ENCODE data around the gene POP4.

Gene POP4

DNA sequence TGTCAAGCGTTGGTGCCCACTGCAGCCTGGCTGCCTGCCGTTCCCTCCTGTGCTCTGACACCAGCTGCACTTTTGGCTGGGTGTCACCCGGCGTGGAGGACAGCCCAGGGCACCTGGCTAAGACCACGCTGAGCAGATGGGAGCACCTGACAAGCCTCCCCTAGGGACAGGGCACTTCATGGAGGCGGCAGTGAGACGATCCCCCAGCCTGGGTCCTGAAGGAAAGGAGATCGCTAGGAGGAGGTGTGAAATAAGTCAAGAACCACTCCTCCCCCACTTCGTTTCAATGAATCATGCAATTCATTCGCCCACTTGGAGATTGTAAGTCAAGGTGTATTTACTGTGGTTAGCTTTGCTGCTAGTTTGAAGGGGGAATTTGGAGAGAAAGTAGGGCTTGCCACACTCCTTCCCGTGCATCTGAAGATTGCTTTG, 41.5 kb upstream of the POP4 start:
- no peak for TF ChIP-seq ZFX (IDR thresholded peaks at IDR 0.05)
- TF ChIP-seq, protein P1, sequence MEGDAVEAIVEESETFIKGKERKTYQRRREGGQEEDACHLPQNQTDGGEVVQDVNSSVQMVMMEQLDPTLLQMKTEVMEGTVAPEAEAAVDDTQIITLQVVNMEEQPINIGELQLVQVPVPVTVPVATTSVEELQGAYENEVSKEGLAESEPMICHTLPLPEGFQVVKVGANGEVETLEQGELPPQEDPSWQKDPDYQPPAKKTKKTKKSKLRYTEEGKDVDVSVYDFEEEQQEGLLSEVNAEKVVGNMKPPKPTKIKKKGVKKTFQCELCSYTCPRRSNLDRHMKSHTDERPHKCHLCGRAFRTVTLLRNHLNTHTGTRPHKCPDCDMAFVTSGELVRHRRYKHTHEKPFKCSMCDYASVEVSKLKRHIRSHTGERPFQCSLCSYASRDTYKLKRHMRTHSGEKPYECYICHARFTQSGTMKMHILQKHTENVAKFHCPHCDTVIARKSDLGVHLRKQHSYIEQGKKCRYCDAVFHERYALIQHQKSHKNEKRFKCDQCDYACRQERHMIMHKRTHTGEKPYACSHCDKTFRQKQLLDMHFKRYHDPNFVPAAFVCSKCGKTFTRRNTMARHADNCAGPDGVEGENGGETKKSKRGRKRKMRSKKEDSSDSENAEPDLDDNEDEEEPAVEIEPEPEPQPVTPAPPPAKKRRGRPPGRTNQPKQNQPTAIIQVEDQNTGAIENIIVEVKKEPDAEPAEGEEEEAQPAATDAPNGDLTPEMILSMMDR (conservative IDR thresholded peaks at IDR 0.05): no peak
- no peak overlapping the region for H3K27ac ChIP-seq

- H3K27ac ChIP-seq: no peak overlapping the region
- TF ChIP-seq ZFX (IDR thresholded peaks at IDR 0.05): no peak
- TF ChIP-seq, protein P1 (conservative IDR thresholded peaks at IDR 0.05): no peak
Observed at GRCh38 chr19:29565171-29565570, 40.9 kb upstream of the POP4 start.

DNA sequence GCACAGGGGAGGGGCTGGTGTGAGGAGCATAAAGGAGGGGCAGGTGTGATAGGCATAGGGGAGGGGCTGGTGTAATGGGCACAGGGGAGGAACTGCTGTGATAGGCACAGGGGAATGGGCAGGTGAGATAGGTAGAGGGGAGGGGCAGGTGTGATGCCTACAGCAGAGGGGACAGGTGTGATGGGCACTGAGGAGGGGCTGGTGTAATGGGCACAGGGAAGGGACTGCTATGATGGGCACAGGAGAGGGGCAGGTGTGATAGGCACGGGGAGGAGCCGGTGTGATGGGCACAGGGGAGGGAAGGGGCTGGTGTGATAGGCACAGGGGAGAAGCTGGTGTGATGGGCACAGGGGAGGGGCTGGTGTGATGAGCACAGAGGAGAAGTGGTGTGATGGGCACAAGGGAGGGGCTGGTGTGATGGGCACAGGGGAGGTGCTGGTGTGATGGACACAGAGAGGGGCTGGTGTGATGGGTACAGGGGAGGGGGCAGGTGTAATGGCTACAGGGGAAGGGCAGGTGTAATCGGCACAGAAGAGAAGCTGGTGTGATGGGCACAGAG, 39.5 kb upstream of the POP4 start:
- H3K27ac ChIP-seq: no peak overlapping the region
- TF ChIP-seq, protein P1 (conservative IDR thresholded peaks at IDR 0.05): no peak
- TF ChIP-seq ZFX (IDR thresholded peaks at IDR 0.05): no peak

GRCh38 chr19:29567366-29567915, 38.6 kb upstream of the POP4 start:
- TF ChIP-seq, protein P1 (conservative IDR thresholded peaks at IDR 0.05): no peak
- no peak for TF ChIP-seq ZFX (IDR thresholded peaks at IDR 0.05)
- no peak overlapping the region for H3K27ac ChIP-seq

DNA sequence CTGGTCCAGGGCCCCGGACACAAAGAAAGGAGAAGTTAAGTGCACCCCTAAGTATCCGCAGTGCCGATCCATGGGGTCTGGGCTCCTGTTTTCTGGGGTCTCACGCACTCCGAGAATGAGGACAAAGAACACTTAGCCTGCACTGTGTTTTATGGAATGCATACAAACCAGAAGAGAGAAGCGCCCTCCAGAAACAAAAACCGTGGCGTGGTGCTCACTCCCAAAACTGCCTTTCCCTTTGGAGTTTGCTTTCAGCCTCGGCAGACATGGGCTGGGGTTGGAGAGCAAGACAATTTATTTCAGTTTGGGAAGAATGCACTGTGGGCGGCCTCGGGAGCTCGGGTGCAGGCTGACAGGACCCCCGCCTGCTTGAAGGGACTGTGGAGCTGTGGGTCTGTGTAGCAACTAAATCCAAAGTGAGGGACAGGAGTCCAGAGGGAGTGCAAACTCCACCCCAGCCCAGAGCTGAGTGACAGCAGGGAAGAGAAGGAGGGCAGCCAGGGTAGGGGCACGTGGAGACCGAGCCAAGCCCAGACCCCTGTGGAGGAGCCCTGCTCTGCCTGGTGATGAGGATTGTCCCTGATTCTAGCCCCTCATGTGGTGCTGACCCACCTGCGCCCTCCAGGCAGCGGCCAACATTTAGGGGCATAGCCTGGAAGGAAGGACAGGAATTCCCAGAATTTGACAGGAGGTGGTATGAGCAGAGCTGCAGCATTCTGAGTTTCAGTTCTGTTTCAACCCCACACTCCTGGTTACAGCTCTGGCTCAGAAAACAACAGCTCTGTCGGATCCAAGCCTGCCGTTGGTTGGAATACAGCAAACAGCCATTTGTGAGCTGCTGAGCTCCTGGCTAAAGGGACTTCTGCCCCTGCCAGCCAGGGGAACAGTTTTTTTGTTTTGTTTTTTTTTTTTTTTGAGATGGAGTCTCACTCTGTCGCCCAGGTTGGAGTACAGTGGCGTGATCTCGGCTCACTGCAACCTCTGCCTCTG, 37.8 kb upstream of the POP4 start:
- TF ChIP-seq ZFX (IDR thresholded peaks at IDR 0.05): no peak
- TF ChIP-seq, protein P1 (conservative IDR thresholded peaks at IDR 0.05): no peak
- no peak overlapping the region for H3K27ac ChIP-seq

- no peak for TF ChIP-seq ZFX (IDR thresholded peaks at IDR 0.05)
- TF ChIP-seq, protein P1 (conservative IDR thresholded peaks at IDR 0.05): no peak
- no peak overlapping the region for H3K27ac ChIP-seq
Observed at GRCh38 chr19:29569038-29569911, 36.8 kb upstream of the POP4 start.
